Left hindlimb (tissue), 1 donor: ENCODE measurements around the gene STAB2.

Source experiments
- DNase-seq: peaks from one replicate; pipeline ENCODE4 v3.0.0-alpha.2; 2018

Gene STAB2

DNA sequence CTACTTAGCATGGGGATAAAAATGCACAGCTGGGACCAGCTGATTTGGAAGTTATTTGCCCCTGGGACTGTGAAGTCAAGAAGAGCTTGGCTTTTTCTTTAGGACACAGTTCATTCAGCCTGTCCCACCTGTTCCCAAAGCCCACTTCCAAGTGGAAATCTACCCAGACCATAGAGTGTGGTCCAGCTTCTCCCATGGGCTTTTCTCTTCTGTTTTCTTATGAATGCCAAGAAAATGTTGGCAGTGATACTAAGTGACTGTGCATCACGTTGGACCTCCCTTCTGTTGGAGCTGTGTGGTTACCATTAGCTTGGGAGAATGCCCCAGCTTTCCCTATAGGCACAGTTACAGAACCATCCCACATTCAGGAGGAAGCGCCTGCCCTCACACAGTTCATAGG lies 164.5 kb downstream of the STAB2 start:
- no peak for DNase-seq

DNA sequence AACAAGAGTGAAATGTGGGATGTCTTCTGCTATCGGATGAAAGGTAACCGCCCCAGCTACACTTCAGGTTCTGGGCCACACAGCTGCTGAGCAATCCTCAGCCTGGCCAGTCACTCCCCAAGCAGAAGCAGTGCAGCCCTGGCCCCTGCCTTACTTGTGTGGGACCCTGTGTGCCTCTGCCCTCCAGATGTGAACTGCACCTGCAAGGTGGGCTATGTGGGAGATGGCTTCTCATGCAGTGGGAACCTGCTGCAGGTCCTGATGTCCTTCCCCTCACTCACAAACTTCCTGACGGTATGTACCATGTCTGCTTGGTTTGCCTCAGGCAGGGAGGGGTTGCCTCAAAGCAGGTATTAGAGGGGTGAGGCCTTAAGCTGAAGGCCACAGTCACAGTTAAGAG lies 168.4 kb downstream of the STAB2 start:
- DNase-seq: no peak

DNA sequence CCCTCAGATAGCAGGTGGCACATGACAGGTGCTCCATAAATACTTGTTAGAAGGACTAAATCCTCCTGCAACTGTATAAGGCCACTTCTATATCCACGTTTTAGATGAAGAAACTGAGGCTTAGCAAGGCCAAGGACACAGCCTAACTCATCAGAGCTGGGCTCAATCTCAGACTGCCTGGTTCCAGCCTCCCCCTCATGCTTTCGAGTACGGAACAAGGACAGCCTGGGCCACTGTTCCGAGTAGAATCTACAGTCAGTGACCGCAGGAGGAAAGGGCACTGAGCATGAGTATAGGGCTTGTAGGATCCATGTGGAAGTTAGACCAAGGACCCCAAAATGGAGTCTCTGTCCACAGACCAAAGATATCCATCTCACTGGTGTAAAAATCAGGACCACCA lies 169.4 kb downstream of the STAB2 start:
- DNase-seq: no peak

DNA sequence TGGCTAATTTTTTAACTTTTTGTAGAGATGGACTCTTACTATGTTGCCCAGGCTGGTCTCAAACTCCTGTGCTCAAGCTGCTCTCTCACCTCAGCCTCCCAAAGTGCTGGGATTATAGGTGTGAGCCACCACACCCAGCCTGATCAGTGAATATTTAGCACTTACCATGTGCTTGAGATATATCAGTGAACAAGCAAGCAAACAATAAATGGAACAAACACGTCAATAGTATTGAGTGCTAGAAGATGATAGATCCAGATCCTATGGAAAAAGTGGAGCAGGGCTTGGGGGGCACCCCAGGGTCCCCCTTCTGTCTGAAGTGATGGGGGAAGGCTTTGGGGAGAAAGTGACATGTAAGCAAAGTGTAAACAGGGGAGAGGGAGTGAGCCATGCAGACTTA lies 170.2 kb downstream of the STAB2 start:
- no peak for DNase-seq

GRCh38 chr12:103758310-103759089 lies 171.4 kb downstream of the STAB2 start:
- DNase-seq: no peak

DNA sequence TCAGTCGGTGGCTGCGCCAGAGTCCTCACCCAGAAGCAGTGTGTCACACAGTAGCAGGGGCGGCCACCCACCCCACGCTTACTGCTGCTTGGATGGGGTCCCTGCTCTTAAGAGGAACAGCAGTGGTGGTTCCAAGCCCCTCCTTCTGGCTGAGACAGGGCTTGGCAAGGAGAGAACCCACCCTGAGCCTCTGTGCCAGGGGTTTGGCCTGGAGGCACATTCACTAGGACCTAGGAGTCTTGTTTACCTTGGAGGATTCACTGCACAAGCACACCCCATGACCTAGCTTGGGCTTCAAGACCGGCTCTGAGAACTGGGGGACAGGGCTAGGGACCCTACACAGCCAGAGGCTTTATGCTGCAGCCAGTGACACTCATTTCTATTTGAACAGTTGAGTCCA lies 175.4 kb downstream of the STAB2 start:
- DNase-seq: no peak

DNA sequence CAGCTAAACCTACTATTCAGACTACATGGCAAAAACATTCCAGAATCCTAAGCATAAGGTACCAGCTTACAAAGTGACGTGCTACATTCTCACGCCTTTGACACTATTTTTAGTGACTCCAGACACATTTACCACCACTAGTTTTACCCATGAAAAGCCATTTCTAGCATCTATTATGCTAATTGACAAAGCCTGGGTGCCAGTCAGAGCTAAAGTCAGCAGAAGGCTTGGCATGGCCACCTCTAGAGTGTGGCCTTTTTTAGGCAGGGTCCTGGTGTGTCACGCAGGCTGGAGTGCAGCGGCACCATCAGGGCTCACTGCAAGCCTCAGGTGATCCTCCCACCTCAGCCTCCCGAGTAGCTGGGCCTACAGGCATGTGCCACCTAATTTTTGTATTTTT lies 178.2 kb downstream of the STAB2 start:
- DNase-seq: no peak

DNA sequence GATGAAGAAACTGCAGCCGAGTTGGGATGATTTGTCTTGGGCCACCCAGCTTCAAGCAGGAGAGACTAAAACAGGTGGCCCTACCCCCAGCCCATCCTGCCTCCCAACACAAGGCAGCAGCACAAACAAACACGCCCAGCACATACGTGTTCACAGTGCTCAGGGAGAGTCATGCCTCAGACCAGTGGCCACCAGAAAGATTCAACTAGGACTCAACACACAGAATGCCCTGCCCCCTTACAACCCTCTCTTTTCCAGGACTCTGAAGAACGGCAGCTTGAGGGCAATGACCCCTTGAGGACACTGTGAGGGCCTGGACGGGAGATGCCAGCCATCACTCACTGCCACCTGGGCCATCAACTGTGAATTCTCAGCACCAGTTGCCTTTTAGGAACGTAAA lies 179.0 kb downstream of the STAB2 start:
- no peak for DNase-seq

- no peak for DNase-seq
Measured at GRCh38 chr12:103768467-103769123, 181.5 kb downstream of the STAB2 start.

- no peak for DNase-seq
Measured at GRCh38 chr12:103769240-103769945, 182.3 kb downstream of the STAB2 start.

DNA sequence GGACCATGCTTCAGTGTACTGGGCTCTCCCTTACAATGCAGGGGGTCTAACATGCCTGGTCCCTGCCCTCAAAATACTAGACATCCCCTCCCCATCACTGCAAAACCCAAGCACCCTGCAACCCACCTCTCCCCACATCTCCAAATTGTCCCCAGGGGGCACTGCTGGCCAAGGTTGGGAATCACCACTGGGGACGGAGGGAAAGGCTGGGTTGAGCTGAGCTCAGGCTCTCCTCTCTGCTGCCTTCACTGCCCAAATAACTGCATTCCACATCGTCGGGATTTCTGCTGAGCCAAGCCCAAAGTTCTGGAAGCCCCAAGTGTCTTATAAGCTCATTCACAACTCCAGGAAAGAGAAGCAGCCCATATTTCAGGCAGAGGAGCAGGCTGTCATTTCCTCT lies 184.4 kb downstream of the STAB2 start:
- no peak for DNase-seq

- DNase-seq: no peak
Measured at GRCh38 chr12:103772367-103773108, 185.5 kb downstream of the STAB2 start.

DNA sequence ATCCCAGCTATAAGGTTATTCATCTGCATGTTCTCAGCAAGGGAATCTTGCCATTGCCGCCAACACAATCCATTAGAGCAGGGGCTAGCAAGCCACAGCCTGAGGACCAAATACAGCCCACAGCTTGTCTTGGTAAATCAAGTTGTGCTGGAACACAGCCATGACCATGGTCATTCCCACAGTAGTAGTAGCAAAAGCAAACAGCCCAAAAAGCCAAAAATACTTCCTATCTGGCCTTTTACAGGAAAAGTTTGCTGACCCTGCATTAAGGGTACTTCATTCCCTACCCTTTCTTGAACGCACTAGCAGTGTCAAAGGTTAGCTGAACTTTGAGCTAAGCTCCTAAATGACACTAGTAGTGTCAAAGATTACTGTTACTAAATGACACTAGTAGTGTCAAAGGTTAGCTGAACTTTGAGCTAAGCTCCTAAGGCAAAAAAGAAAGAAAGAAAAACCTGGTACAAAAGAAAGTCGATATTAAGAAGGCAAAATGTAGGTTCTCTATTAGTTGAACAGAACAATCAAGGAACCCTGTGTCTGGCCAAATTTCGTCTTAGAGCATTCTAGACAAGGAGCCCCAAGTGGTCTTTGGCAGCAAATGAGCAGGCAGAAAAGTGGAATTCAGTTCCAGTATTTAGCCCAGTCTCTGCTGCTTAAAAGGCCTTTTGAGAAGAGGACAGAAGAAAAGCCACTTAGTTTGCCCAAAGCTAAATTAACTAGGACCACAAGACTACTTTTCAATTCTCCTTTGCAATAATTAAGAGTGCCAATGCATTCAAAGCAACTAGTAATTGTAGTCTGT lies 186.2 kb downstream of the STAB2 start:
- DNase-seq: no peak

GRCh38 chr12:103774977-103775560 lies 188.0 kb downstream of the STAB2 start:
- DNase-seq: no peak

DNA sequence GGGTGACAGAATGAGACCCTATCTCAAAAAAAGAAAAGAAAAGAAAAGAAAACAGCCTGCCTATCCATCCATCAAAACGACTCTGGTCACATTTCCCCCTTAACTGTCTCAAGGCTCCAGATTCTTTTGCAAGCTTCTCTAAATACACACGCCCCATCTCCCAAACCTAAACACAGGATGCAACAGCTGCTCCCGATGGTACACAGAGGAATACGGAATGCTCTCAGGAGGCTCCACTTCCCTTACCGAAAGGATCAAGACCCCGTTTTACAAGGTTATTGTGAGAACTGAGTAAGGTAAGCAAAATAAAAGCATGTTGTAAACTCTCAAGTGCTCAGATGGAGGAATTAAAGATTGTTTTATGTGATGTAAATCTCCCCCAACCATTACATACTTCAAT lies 191.7 kb downstream of the STAB2 start:
- DNase-seq: no peak

DNA sequence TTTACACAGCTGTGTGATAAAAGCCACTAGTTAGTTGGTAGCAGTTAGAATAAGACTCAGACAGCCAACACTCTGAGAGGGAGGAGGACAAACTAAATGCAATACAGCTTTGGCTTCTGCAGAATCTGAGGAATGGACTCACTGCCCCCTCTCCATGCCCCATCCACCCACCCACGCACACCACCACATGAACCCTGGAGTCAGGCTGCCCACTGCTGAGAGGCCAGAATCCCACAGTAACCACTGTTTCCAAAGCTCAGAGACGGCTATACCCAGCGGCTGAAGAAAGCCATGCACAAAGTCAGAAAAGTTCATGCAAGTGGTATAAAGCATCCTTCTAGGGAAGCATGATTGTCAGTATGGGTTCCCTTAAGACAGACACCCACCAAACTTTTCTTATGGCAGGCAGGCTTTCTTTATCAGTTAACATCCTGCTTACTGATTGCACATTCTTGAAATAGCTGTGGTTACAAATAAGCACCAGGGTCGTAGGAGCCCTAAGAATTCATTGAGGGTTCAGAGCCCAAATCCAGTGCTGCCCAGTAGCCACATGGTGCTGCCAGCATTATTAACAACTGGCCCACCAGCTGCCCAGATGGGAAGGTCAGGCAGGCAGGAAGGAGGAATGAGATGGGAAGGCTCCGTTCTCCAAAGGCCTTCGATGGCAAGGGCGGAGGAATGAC lies 192.5 kb downstream of the STAB2 start:
- DNase-seq: no peak

DNA sequence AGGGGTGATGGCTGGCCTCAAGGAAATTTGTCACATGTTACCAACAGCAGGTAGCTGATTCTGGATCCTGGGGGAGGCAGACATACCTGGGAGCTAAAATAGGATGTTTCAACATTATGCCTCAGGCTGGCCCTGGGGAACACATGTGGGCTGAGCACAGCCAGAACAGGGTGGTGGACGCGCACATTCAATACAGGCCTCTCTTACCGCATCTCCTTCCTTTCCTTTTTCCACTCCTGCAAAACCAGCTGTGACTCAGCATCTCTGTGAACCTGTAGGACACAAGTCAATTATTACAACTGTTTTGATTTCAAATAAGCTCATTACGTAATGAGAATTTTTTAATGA lies 193.0 kb downstream of the STAB2 start:
- no peak for DNase-seq

- DNase-seq: no peak
Measured at GRCh38 chr12:103780992-103781391, 193.9 kb downstream of the STAB2 start.

DNA sequence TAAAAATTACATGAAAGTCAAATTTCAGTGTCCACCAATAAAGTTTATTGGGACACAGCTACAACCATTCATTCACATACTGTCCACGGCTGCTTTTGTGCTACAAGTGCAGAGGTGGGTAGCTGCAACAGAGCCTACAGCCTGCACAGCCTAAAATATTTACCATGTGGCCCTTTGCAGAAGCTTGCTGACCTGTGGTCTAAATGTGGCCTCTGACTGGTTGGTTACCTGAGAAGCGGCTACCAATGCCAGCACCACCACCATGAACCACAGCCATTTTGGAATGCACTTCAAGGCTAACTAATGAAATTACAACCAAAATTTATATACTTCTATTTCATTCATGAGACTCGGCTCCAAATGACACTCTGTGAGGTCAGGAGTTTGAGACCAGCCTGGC lies 195.3 kb downstream of the STAB2 start:
- DNase-seq: no peak

- DNase-seq: no peak
Measured at GRCh38 chr12:103783744-103784664, 196.9 kb downstream of the STAB2 start.
